RPMI8226 (cell line): ENCODE data around the gene RBM25.
A peak's percentile ranks its signal among the peaks of the same experiment; 100 is the strongest.
"Not testable (repeated sequence)": the region's sequence is repeated elsewhere in the genome, so short reads cannot be mapped to it uniquely, and the experiment has no call there.

Experiments
- DNase-seq: peaks from one replicate; pipeline ENCODE4 v3.0.0-alpha.2; 2015

Gene RBM25

DNA sequence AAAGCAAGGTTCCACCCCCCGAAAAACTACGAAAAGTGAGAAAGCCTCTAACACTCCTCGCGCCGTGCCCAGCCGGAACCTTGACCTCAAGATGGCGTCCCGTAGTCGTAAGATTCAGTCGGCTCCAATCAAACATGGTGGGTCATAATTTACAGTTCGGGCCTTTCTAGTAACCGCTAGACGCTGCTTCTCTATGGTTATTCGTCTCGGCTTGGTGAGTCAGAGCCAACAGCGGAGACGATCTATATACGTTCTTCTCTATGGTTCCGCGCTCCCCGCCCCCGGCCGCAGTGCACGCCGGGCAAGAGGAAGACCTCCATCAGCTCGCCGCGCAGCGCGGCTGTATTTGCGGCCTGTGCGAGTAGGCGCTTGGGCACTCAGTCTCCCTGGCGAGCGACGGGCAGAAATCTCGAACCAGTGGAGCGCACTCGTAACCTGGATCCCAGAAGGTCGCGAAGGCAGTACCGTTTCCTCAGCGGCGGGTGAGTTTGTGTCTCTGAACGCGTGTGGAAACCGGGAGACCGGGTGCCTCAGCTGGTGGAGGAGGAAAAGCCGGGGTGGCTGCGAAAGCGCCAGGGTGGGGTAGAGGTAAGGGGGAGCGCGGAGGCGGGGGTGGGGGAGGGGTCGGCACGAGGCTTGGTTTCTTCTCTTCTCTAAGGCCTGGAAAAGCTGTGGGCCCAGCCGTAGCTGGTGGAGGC is at the start of gene RBM25:
Gene RBM25 (plus strand): TSS at position 311 of the 698 bp plus-strand sequence. CDS start 13,108 bp downstream, outside the sequence.
- peak; percentile 95 for DNase-seq

DNA sequence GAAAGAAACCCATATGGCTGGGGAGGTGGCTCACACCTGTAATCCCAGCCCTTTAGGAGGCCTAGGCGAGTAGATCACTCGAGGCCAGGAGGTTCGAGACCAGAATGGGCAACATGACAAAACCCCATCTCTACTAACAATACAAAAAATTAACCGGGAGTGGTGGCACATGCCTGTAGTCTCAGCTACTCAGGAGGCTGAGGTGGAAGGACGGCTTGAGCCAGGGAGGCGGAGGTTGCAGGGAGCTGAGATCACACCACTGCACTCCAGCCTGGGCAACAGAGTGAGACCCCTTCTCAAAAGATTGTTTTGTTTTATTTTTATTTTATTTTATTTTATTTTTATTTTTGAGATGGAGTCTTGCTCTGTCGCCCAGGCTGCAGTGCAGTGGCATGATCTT is 47.1 kb upstream of the RBM25 start:
- not testable (repeated sequence) for DNase-seq

DNA sequence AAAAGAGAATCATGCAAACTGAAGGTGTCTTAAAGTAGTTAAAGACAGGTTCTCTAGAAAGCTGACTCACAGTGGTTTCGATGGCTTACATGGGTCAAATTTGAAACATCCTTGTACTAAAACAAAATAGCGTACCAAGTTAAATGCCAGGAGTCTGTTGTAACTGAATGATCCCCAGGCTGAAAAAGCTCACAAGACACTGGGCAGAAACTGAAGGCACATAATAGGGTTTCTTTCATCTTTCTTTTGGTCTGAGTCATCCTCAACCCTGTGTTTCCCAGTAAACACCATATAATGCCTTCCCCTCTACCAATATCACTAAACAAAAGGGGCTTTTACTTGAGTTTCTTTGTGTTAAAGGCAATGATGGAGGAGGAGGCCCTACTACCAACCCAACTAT is 44.2 kb upstream of the RBM25 start:
- no peak for DNase-seq

DNA sequence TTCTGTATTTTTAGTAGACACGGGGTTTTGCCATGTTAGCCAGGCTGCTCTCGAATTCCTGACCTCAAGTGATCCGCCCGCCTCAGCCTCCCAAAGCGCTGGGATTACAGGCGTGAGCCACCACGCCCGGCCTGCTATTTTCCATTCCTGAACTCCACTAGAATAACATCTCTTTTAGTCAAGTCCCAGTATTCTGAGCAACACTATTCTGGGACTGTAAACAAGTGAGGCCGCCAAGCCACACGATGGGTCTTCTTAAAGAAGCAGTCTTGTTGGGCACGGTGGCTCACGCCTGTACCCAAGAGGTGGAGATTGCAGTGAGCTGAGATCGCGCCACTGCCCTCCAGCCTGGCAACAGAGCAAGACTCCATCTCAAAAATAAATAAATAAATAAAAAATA is 42.8 kb upstream of the RBM25 start:
- DNase-seq = not testable (repeated sequence)

DNA sequence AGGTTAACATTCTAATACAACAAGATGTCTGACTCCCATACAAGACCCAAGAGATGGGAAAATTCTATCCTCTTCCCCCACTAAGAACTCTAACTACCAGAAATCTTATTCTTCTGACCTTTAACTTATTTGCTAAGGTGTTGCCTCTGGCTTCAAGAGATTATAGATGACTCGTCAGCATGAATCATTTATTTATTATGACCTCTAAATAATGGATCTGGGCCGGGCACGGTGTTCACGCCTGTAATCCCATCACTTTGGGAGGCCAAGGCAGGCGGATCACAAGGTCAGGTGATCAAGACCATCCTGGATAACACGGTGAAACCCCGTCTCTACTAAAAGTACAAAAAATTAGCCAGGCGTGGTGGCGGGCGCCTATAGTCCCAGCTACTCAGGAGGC is 42.3 kb upstream of the RBM25 start:
- not testable (repeated sequence) for DNase-seq

DNA sequence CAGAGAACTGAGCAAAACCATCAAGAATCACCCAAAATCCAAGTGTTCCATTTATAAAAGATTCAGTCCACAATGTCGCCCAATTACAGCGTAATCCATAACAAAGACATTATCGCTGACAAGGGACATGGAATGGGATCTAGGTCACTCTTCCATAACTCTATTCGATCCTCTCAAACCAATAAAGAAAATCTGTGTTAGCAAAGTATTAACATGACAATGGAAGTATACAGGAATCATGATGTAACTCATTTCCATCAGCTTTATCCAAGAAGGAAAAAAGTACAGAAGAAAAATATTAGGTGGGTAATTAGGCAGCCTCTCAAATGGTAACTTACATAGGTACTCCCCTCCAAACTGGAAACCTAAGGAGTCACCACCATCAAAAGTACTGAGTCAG is 36.3 kb upstream of the RBM25 start:
- DNase-seq = no peak

DNA sequence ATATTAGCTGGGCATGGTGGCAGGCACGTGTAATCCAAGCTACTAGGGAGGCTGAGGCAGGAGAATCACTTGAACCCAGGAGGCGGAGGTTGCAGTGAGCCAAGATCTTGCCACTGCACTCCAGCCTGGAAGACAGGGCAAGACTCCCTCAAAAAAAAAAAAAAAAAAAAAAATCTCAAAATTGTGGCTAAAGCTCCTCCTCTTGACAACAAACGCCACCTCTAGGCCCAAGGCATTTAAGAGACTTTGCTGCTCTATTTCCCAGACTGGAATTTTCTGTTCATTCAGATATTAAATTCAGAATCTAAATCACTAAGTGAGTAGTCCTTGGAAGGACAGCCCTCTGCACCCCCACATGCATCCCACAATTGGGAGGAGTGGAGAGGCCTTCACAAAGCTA is 32.8 kb upstream of the RBM25 start:
- DNase-seq = no peak

DNA sequence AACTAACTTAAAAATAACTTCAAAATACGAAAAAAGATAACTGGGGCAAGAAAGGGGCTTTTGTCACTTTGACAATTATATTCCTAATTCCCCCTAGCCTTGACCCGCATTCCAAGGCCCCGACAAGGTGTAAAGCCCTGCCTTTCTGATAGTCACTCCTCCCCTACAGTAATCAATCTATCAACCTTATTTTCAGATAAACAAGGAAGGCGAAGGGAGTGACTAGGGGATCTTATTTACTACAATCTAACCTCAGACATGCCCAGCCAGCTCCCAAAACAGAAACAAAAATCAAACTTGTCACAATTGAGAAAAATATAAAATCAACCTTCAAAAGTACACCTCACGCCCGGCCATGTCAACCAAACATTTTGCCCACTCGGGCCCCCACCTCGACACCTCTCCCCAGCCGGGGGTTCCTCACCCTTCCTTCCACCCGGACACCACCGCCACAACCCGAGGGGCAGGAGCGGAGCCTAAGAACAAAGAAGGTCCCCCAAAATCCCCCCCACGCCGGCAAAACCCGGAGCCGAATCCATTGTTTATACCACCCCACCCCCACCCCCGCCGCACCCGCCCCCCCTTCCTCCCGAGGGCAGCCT is 32.0 kb upstream of the RBM25 start:
- DNase-seq = no peak

DNA sequence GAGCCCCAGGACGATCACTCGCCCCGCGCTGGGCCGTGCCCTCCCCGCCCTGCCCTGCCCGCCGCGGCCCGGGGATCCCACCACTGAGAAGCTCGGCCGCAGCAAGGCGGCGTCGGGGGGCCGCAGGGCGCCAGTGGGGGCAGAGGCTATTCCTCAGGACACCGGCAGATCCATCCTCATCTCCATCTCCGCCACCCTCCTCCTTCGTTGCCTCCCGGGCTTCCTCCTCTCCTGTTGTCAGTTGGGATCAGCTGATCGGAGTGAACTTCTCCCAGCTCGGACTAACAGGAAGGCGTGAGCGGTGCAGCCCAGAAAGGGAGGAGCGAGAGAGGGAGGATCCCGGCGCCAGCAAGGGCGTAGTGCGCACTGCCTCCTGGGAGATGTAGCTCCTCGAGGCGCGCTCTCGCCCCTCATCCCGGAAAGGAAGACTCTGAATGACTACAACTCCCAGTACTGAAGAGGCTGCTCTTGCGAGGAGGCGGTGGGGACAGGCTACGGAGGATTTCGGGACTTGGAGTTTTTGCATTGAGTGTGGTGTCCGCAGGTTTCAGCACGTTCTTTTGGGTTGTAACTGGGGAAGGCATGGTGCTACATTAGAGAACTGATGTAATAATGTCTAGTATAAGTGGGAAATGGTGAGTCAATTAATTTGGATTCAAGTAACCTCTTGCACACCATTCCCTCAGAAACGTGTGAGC is 31.3 kb upstream of the RBM25 start, which contains the start of gene ZFYVE1:
Gene ZFYVE1 (minus strand): TSS at position 262 of the 698 bp plus-strand sequence. CDS start 2,598 bp downstream, outside the sequence.
- DNase-seq = peak; percentile 93

DNA sequence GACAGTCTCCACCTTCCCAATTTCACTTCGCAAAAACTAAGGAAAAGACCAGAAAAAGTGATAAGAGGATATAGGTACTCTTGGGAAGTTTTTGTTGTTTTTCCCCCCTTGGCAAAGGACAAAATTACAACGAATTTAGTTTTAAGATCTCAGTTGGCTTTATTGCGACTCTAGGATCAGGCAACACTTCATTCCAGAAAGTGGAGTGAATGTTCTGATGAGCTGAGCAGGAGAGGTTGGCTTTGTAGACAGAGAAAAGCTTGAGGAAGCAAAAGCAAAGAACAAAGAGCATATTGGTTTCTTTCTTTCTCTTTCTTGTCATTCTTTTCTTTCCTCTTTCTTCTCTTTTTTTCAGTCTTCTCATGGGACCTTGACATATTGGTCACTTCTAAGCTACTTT is 30.8 kb upstream of the RBM25 start:
- DNase-seq = no peak

DNA sequence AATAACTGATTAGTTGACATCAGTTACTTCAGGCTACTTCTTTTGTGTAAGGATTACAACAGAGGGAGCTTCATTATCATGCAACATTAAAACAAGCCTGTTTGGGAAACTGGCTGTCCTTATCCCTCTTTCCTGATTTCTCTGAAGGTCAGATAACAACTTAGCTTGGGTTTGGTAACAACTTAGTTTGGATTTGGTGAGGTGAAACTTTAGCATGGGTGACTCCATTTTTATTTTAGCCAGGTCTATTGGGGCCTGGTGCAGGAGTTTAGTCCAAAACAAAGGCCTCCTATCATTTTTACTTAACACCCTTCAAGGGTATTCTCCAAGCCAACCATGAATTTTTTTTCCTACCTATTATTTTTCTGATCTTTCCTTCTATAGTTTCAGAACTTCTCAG is 30.4 kb upstream of the RBM25 start:
- DNase-seq = no peak

DNA sequence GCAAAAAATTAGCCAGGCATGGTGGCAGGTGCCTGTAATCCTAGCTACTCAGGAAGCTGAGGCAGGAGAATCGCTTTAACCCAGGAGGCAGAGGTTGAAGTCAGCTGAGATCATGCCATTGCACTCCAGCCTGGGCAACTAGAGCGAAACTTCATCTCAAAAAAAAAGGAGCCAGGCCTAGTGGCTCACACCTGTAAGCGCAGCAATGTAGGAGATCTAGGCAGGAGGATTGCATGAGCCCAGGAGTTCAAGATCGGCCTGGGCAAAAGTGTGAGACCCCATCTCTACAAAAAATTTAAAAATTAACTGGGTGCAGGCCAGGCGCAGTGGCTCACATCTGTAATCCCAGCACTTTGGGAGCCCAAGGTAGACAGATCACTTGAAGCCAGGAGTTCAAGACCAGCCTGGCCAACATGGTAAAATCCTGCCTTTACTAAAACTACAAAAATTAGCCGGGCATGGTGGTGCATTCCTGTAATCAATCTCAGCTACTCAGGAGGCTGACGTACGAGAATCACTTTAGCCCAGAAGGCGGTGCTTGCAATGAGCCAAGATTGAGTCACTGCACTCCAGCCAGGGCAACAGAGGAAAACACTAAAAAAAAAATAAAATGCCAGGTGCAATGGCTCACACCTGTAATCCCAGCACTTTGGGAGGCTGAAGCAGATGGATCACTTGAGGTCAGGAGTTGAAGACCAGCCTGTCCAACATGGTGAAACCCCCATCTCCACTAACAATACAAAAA is 21.5 kb upstream of the RBM25 start:
- DNase-seq = not testable (repeated sequence)

DNA sequence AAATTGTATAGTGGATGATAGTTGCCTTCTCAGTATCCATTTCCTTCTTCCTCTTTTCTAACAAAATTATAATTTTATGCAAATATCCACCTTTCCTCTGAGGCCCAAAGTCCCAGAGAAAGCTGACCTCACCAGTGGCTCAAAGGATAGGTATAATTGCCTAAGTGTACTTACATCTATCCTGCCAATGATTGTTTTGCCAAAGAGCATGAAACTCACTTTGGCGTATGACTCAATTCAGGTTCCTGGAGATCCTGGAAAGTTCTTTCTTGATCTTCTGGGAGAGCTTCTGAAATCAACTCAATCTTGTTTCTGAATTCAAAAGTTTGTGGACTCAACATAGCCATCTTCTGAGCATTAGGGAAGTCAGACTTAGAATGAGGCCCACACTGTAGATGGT is 10.5 kb upstream of the RBM25 start:
- no peak for DNase-seq

DNA sequence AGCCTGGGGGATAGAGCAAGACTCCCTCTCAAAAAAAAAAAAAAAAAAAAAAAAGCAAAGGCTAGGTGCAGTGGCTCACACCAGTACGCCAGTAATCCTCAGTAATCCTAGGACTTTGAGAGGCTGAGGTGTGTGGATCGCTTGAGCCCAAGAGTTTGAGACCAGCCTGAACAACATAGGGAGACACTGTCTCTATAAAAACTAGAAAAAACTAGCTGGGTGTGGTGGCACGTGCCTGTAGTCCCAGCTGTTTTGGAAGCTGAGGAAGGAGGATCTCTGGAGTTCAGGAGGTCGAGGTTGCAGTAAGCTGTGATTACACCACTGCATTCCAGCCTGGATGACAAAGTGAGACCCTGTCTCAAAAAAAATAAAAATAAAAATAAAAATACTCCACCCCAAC is 8.9 kb upstream of the RBM25 start:
- no peak for DNase-seq

DNA sequence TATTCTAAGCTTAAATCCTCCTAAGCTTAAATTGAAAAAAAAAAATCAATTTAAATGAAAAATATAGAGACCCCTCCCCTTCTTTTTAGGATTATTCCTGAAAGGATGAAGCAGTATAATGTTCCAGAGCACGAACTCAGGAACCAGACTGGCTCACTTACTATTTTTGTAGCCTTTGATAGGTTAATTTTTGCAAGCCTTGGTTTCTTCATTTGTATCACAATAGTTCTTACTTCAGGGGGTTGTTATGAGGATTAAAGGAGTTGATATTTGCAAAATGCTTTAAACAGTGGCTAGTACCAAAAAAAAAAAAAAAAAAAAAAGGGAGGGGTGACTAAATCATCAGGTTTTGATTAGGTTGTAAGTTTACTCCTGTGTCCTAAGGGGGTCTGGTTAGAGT is 3.1 kb upstream of the RBM25 start:
- no peak for DNase-seq

DNA sequence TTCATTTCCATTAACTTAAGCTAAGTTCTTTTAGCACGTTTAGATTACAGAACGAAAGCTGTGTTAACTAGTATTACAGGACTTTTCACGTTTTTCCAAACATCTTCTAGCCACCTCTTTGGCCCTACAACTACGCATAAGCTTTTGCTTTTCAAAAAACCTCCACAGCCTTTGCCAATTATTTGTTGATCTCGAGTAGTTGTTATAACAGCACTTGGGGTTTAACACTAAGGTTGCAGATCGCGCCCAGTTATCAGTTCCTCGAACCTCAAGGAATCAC is 450 bp upstream of the RBM25 start:
- no peak for DNase-seq

DNA sequence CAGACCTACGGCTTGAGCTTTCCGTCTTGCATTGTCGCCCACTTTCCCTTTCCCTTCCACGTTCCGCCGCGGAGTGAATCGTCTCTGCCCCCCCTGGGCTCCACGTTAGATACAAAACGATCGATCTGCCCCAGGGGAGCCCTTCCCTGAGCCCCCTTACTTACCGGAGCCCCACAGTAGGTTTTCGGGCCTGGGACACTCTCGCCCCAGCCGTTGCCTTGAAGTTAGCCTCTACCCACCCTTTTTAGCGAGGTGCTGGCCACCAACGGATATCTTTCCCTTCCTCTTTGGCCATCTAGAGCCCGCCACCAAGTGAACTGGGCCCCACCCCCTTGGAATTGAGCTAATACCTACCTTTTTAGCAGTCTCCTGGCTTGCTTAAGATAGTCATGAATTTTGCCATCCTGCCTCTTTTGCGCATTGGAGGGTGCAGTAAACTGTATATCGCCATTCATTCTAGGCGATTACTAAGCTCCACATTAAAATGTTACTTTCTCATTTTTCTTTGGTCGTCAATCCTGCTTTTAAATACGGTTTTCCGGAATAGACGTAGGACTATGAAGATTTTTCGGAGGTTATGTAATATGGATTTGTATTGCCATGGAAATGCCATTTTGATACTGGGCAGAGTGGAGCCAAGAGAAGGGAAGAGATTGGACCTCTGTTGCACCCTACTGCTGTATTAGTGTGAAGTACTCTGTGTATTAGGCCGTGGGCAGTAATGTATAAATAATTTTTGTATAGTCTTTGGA is 764 bp downstream of the RBM25 start:
- DNase-seq = peak; percentile 31

DNA sequence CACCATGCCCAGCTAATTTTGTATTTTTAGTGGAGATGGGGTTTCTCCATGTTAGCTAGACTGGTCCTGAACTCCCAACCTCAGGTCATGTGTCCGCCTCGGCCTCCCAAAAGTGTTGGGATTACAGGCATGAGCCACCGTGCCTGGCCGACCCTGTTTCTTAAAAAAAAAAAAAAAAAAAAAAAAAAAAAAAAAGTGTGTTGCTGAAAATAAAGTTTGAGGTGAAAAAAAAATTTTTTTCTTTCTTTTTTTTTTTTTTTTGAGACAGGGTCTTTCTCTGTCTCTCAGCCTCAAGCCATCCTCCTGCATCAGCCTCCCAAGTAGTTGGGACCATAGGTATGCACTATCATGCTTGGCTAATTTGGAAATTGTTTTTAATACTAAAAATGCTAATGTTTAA is 11.3 kb downstream of the RBM25 start:
- no peak for DNase-seq

DNA sequence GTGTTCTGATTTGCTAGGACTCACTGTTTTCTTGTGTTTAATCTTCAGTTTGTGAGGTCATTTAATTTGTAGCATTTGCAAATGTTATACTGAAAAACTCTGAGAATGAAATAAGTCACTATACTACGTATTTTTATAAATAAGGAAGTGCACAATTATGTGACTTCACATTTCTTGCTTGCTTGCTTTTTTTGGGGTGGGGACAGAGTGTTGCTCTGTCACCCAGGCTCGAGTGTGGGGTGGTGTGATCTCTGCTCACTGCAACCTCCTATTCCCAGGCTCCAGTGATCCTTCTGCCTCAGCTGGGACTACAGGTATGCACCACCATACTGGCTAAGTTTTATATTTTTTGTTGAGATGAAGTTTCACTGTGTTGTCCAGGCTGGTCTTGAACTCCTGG is 32.7 kb downstream of the RBM25 start:
- DNase-seq = no peak

DNA sequence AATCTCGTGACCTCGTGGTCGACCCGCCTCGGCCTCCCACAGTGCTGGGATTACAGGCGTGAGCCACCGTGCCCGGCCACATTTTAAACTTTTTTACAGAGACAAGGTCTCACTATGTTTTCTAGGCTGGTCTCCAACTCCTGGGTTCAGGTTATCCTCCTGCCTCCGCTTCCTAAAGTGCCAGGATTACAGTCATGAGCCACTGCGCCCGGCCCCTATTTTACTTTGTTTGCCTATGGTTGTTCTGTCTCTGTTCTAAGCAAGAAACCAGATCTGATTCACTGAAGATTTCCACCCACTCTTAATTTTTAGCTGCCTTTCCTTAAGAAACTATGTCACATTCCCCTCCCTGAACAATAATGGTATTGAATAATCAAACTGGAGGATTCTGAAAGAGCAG is 39.1 kb downstream of the RBM25 start:
- DNase-seq = no peak

DNA sequence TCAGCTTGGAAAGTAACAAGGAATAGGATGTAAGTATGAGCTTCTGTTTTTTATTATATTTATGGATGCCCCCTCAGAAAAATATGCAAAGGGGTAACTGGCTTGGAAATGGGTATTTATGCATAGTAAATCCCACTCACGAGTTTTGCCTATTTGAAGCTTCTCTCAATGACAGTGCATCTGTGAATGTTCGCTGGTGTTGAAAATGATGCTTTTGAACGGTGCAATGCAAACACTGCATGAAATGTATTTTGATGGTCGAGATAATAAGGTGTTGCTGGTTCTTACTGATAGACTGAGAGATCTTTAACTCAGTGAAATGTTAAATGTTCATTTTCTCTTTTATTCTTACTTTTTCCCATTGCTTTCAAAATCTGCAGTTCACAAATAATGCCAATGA is 42.0 kb downstream of the RBM25 start:
- DNase-seq = no peak

DNA sequence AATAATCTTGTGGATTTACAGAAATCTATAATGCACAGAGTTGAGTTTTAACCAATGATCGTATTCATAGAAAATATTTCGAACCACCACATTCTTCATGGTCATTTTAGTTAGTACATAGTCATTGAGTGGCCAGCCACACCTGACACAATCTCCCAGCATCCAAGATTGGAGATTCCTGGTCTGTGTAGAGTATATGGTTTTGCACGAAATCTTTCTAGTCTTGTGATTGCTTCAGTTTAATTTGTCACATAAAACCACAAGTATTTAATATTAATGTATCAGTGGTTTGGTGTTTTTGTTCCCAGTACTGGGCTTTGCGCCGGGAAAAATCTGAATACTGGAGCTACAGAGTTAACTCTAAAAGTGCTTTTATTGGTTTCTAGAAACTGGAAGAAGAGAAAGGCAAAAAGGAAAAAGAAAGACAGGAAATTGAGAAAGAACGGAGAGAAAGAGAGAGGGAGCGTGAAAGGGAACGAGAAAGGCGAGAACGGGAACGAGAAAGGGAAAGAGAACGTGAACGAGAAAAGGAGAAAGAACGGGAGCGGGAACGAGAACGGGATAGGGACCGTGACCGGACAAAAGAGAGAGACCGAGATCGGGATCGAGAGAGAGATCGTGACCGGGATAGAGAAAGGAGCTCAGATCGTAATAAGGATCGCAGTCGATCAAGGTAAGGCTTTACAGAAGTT is 44.6 kb downstream of the RBM25 start:
- DNase-seq = no peak
